Measurements from ENCODE around the gene IRF2BP2.
A peak's percentile ranks its signal among the peaks of the same experiment; 100 is the strongest.

Gene IRF2BP2

GRCh38 chr1:234612352-234613127, 2.6 kb upstream of the IRF2BP2 start (continued):
- TF ChIP-seq ZBTB10 (tag by site-specific recombination; IDR thresholded peaks at IDR 0.05) (0 out of 2 replicates have a peak, but pooled peaks have one; percentile 24), REPIN1 (tag by site-specific recombination; IDR thresholded peaks at IDR 0.05; ENCODE audit: low read depth) (no peak), ZNF843 (tag by site-specific recombination; IDR thresholded peaks at IDR 0.05) (peak; percentile 92), MYNN (tag by site-specific recombination; IDR thresholded peaks at IDR 0.05; ENCODE audit: borderline replicate concordance) (no peak; the same call in 1 of the 2 replicates), ZNF341 (tag by site-specific recombination; IDR thresholded peaks at IDR 0.05; ENCODE audit: low read depth) (peak; percentile 94), ZFP69B (tag by site-specific recombination; IDR thresholded peaks at IDR 0.05) (peak; percentile 80), PBX3 (CRISPR knock-in tag; IDR thresholded peaks at IDR 0.05) (peak; percentile 71; the same call in 1 of the 2 replicates), ZNF449 (tag by site-specific recombination; IDR thresholded peaks at IDR 0.05) (peak; percentile 37; the same call in 1 of the 2 replicates), ZNF621 (tag by site-specific recombination; IDR thresholded peaks at IDR 0.05) (no peak), YY2 (tag by site-specific recombination; IDR thresholded peaks at IDR 0.05) (no peak), ZNF768 (tag by site-specific recombination; IDR thresholded peaks at IDR 0.05) (no peak), ZNF792 (tag by site-specific recombination; IDR thresholded peaks at IDR 0.05) (no peak), ZBTB8A (tag by site-specific recombination; IDR thresholded peaks at IDR 0.05) (peak; percentile 78), ZNF292 (tag by site-specific recombination; IDR thresholded peaks at IDR 0.05; ENCODE audit: borderline replicate concordance, low read depth) (no peak), ZNF701 (tag by site-specific recombination; IDR thresholded peaks at IDR 0.05) (no peak), ZNF585B (tag by site-specific recombination; IDR thresholded peaks at IDR 0.05) (no peak), ZNF366 (tag by site-specific recombination; conservative IDR thresholded peaks at IDR 0.05) (peak; percentile 99), KLF1 (tag by site-specific recombination; IDR thresholded peaks at IDR 0.05) (peak; percentile 68), ZNF654 (tag by site-specific recombination; IDR thresholded peaks at IDR 0.05; ENCODE audit: low read depth) (no peak), GLI2 (tag by site-specific recombination; IDR thresholded peaks at IDR 0.05; ENCODE audit: borderline replicate concordance, low read depth) (no peak), ZNF521 (tag by site-specific recombination; IDR thresholded peaks at IDR 0.05) (no peak), PRDM1 (tag by site-specific recombination; IDR thresholded peaks at IDR 0.05) (no peak), ZNF501 (tag by site-specific recombination; IDR thresholded peaks at IDR 0.05) (peak; percentile 90), BCL6B (tag by site-specific recombination; IDR thresholded peaks at IDR 0.05) (peak; percentile 13; the same call in 1 of the 2 replicates), ZNF24 (tag by site-specific recombination; IDR thresholded peaks at IDR 0.05) (peak; percentile 99), ZBTB17 (tag by site-specific recombination; IDR thresholded peaks at IDR 0.05) (peak; percentile 100), ZBTB11 (tag by site-specific recombination; conservative IDR thresholded peaks at IDR 0.05; ENCODE audit: low read depth) (no peak; the same call in 1 of the 2 replicates), SALL2 (tag by site-specific recombination; IDR thresholded peaks at IDR 0.05; ENCODE audit: borderline replicate concordance) (no peak)

Measured in HEK293 (cell line).